ENCODE measurements around the gene FES.

FES gene

GRCh38 chr15:90907838-90908507, 23.7 kb downstream of the FES start:
- TF ChIP-seq POLR2AphosphoS5 (IDR thresholded peaks at IDR 0.05; ENCODE audit: low read depth, low read length): no peak
- TF ChIP-seq REST (IDR thresholded peaks at IDR 0.05; ENCODE audit: insufficient read depth in 1 of 2, low read depth in 2 of 2, low read length in 2 of 2): no peak
- no peak for TF ChIP-seq SIN3A (IDR thresholded peaks at IDR 0.05; ENCODE audit: borderline replicate concordance, insufficient read depth, low read length)
- no peak for TF ChIP-seq FOXP2 (optimal IDR thresholded peaks at IDR 0.05; ENCODE audit: borderline replicate concordance, extremely low read depth, extremely low read length, insufficient read depth)
- TF ChIP-seq TAF1 (IDR thresholded peaks at IDR 0.05; ENCODE audit: borderline replicate concordance, insufficient read depth, low read length): no peak

DNA sequence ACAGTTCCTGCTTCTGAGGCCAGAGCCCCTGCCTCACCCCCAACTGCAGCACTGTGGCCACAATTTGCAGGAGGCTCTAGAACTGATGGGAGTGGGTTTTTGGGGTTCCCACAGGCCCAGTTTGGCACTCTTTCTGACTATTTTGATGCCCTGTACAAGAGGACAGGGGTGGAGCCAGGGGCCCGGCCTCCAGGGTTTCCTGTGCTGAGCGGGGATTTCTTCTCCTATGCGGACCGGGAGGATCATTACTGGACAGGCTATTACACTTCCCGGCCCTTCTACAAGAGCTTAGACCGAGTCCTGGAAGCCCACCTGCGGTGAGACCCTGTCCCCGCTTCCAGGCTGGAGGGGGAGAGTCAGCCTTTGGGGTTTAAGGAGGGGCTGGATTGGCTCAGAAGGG, 25.7 kb downstream of the FES start:
- no peak for TF ChIP-seq TAF1 (IDR thresholded peaks at IDR 0.05; ENCODE audit: borderline replicate concordance, insufficient read depth, low read length)
- no peak for TF ChIP-seq SIN3A (IDR thresholded peaks at IDR 0.05; ENCODE audit: borderline replicate concordance, insufficient read depth, low read length)
- no peak for TF ChIP-seq POLR2AphosphoS5 (IDR thresholded peaks at IDR 0.05; ENCODE audit: low read depth, low read length)
- no peak for TF ChIP-seq FOXP2 (optimal IDR thresholded peaks at IDR 0.05; ENCODE audit: borderline replicate concordance, extremely low read depth, extremely low read length, insufficient read depth)
- no peak for TF ChIP-seq REST (IDR thresholded peaks at IDR 0.05; ENCODE audit: insufficient read depth in 1 of 2, low read depth in 2 of 2, low read length in 2 of 2)

GRCh38 chr15:90910441-90911301, 26.4 kb downstream of the FES start:
- TF ChIP-seq FOXP2 (optimal IDR thresholded peaks at IDR 0.05; ENCODE audit: borderline replicate concordance, extremely low read depth, extremely low read length, insufficient read depth) (no peak), POLR2AphosphoS5 (IDR thresholded peaks at IDR 0.05; ENCODE audit: low read depth, low read length) (no peak), TAF1 (IDR thresholded peaks at IDR 0.05; ENCODE audit: borderline replicate concordance, insufficient read depth, low read length) (no peak), SIN3A (IDR thresholded peaks at IDR 0.05; ENCODE audit: borderline replicate concordance, insufficient read depth, low read length) (no peak)

GRCh38 chr15:90911302-90911623, 27.0 kb downstream of the FES start:
- TF ChIP-seq FOXP2 (optimal IDR thresholded peaks at IDR 0.05; ENCODE audit: borderline replicate concordance, extremely low read depth, extremely low read length, insufficient read depth) (no peak), POLR2AphosphoS5 (IDR thresholded peaks at IDR 0.05; ENCODE audit: low read depth, low read length) (no peak), TAF1 (IDR thresholded peaks at IDR 0.05; ENCODE audit: borderline replicate concordance, insufficient read depth, low read length) (no peak), REST (IDR thresholded peaks at IDR 0.05; ENCODE audit: insufficient read depth in 1 of 2, low read depth in 2 of 2, low read length in 2 of 2) (no peak), SIN3A (IDR thresholded peaks at IDR 0.05; ENCODE audit: borderline replicate concordance, insufficient read depth, low read length) (no peak)

GRCh38 chr15:90911906-90912769, 27.8 kb downstream of the FES start:
- no peak for TF ChIP-seq SIN3A (IDR thresholded peaks at IDR 0.05; ENCODE audit: borderline replicate concordance, insufficient read depth, low read length)
- TF ChIP-seq REST (IDR thresholded peaks at IDR 0.05; ENCODE audit: insufficient read depth in 1 of 2, low read depth in 2 of 2, low read length in 2 of 2): no peak
- no peak for TF ChIP-seq FOXP2 (optimal IDR thresholded peaks at IDR 0.05; ENCODE audit: borderline replicate concordance, extremely low read depth, extremely low read length, insufficient read depth)
- no peak for TF ChIP-seq POLR2AphosphoS5 (IDR thresholded peaks at IDR 0.05; ENCODE audit: low read depth, low read length)
- TF ChIP-seq TAF1 (IDR thresholded peaks at IDR 0.05; ENCODE audit: borderline replicate concordance, insufficient read depth, low read length): no peak
